Heart left ventricle (tissue), 16 donors: Measurements from ENCODE around the gene SNAPC2. TPM values are rescaled to one million over a fixed set of nuclear protein-coding genes. Genes with fewer than 3 reads are reported as not detected.
A peak's percentile ranks its signal among the peaks of the same experiment; 100 is the strongest.

Source experiments
- ATAC-seq, 4 donors: fragments of 200-7000 bp; cut with Tn5 transposase; one replicate each; pipeline ENCODE4 v1.9.1; 2020 to 2022; ENCODE audit warnings: moderate library complexity in 4 of 4, mild to moderate bottlenecking in 3 of 4, moderate number of reproducible peaks in 1 of 4
- DNase-seq, 5 donors: peaks; one replicate each; pipeline ENCODE4 v3.0.0-alpha.2; 2020
- H3K27ac ChIP-seq, 12 donors: fragments of 200-600 bp; sonication (generic) in 4 of 12; one replicate each; pipeline versions ENCODE4 v1.5.0 to v1.8.0; 2016 to 2022; ENCODE audit warnings: mild to moderate bottlenecking in 2 of 12
- H3K27me3 ChIP-seq, 9 donors: fragments of 200-600 bp; sonication (generic) in 2 of 9; one replicate each; pipeline versions ENCODE4 v1.5.1 to v1.8.0; 2016 to 2022; ENCODE audit warnings: mild to moderate bottlenecking in 3 of 9
- H3K36me3 ChIP-seq, 9 donors: fragments of 200-600 bp; sonication (generic) in 2 of 9; one replicate each; pipeline versions ENCODE4 v1.5.0 to v1.8.0; 2018 to 2022; ENCODE audit warnings: mild to moderate bottlenecking in 2 of 9
- H3K4me1 ChIP-seq, 12 donors: fragments of 200-600 bp; sonication (generic) in 4 of 12; one replicate each; pipeline versions ENCODE4 v1.5.0 to v1.8.0; 2016 to 2022; ENCODE audit warnings: mild to moderate bottlenecking in 3 of 12
- H3K4me3 ChIP-seq, 12 donors: fragments of 200-600 bp; sonication (generic) in 4 of 12; one replicate each; pipeline versions ENCODE4 v1.5.0 to v1.8.0; 2017 to 2022; ENCODE audit warnings: mild to moderate bottlenecking in 9 of 12, moderate library complexity in 4 of 12
- H3K9me3 ChIP-seq, 12 donors: fragments of 200-600 bp; sonication (generic) in 4 of 12; one replicate each; pipeline versions ENCODE4 v1.5.0 to v1.8.0; 2016 to 2022; ENCODE audit warnings: mild to moderate bottlenecking in 1 of 12
- CTCF ChIP-seq, 12 donors: fragments of 200-600 bp; sonication (generic) in 4 of 12; IDR thresholded peaks; one replicate each; pipeline versions ENCODE4 v1.5.0 to v1.8.0; 2018 to 2022; ENCODE audit warnings: antibody characterized with exemption in 12 of 12, mild to moderate bottlenecking in 5 of 12
- POLR2A ChIP-seq, 2 donors: fragments of 450-650 bp; IDR thresholded peaks; one replicate each; pipeline ENCODE4 v1.6.1; 2017; ENCODE audit warnings: antibody characterized with exemption in 2 of 2, mild to moderate bottlenecking in 2 of 2, moderate library complexity in 2 of 2
- WGBS, 4 donors: extraction: QIAGEN DNeasy Blood & Tissue Kit in 2 of 4; methylation state at CpG; one replicate each; pipeline versions ENCODE4 v1.1.5 to v1.1.7; 2013 to 2018; 5-methylcytosine and 5-hydroxymethylcytosine counted together
- intact Hi-C, 10 donors: fragments of 100-400 bp; cut with DNase I; formaldehyde crosslinking; loops; one replicate each; pipeline versions ENCODE4 v1.11.1 to v1.14.2; 2022
- polyA plus RNA-seq, 2 donors: library from polyadenylated mRNA; stranded (reverse); fragments of 200-250 nt; gene quantifications; one replicate each; pipeline ENCODE4 v1.2.3, GENCODE V29; 2013
- total RNA-seq, 9 donors: library from RNA; depleted of rRNA in 2 of 9; stranded (reverse); fragments of >200 nt in 2 of 9; fragmentation: NEBNext Ultra II Directional in 3 of 9; extraction: Animal tissue kit (Norgen Biotek cat#: 25700) in 3 of 9; gene quantifications; one replicate each; pipeline versions ENCODE4 v1.1.0 to v1.2.4, GENCODE V29; 2016 to 2023
- donor health status: ischemic (EF 13 %, LVEDD 7.1; RV severe dilation, severe dysfunction).
- donor health status: healthy with polysubstance abuse.
- donor health status: DM: no; HTN: yes; CAD: no.
- donor health status: DM: no; HTN: no; CAD: no.
- donor health status: ischemic (EF 25% LVEDD 6.9; RV normal size, moderate dysfunction).
- donor health status: ischemic (EF 25% LVEDD 5.7; RV mildly dilated, moderate dysfunction).
- donor health status: healthy.
- donor health status: DM: yes; HTN: yes; CAD: no.
- donor health status: ischemic (EF 35%, LVEDD 5.7; RV mildly dilated, moderate dysfunction).
- donor health status: nonischemic (EF 11% LVEDD 7.7; RV severe dilation, severe dysfunction).
- donor health status: DM: yes; HTN: yes; CAD: no.
- donor health status: PGD.
- donor health status: ischemic (EF 29% LVEDD 5.4; RV normal size, mild dysfunction).
- donor health status: nonischemic (EF 23%, LVEDD 6.1; RV moderate dilation, normal function).

The SNAPC2 gene
- total and polyA plus RNA-seq, 11 donors = 6.8 to 28.9 (median 10.4) TPM

- Histone ChIP-seq H3K9me3 (no peaks in the 10 kb centered on the region), H3K36me3 (peaks cover 0 to 27% (median 23%) of the 10 kb centered on the region in 9 donors), H3K27ac (peak within 1 kb of the TSS; percentile 83 to 99 (median 94)), H3K4me1 (peaks cover 0 to 25% (median 15%) of the 10 kb centered on the region in 12 donors), H3K4me3 (peak within 1 kb of the TSS; percentile 52 to 100 (median 86)), H3K27me3 (no peaks in the 10 kb centered on the region)
- intact Hi-C loops = loop anchor here (1.0 to 10.0 kb wide), 12 partner anchors 40 to 310 kb away; partner anchors contain the start of genes ELAVL1 (in 1 of the 10) and MAP2K7 (in 1 of the 10)
- ATAC-seq = peak; percentile 98 to 100 (median 99)
- TF ChIP-seq POLR2A (IDR thresholded peaks at IDR 0.05) = peak in 1 of 2 donors; percentile 85
- TF ChIP-seq CTCF (IDR thresholded peaks at IDR 0.05) = peak in 1 of 12 donors; percentile 8
- peak; percentile 99 to 100 (median 100) for DNase-seq
- 0% methylated on average over 41 to 56 of the region's 56 CpGs for WGBS, 4 donors
These were observed 23.5 kb downstream of the SNAPC2 start, which contains the start of gene TIMM44 for GRCh38 chr19:7943444-7944176. TIMM44 (minus strand) TSS chr19:7943666; CDS start chr19:7943651, 15 bp downstream.

GRCh38 chr19:7944177-7944761 lies 24.1 kb downstream of the SNAPC2 start:
- intact Hi-C loops = loop anchor here (1.0 to 10.0 kb wide), 10 partner anchors 57 to 309 kb away; no protein-coding TSS in a partner anchor
- no peaks in the 10 kb centered on the region for H3K9me3 ChIP-seq
- 27 to 32% (median 29%) methylated on average over 17 to 18 of the region's 18 CpGs for WGBS, 4 donors
- TF ChIP-seq POLR2A (IDR thresholded peaks at IDR 0.05) (no peak), CTCF (IDR thresholded peaks at IDR 0.05) (peak; percentile 78 to 95 (median 88))
- peak; percentile 45 to 70 (median 65) for ATAC-seq
- peaks cover 0 to 25% (median 15%) of the 10 kb centered on the region in 12 donors for H3K4me1 ChIP-seq
- peaks cover 0 to 22% (median 17%) of the 10 kb centered on the region in 9 donors for H3K36me3 ChIP-seq
- peak overlapping the region; percentile 26 to 100 (median 80) for H3K4me3 ChIP-seq
- peak; percentile 84 to 92 (median 88) for DNase-seq
- peak overlapping the region in 11 of 12 donors; percentile 78 to 99 (median 94) for H3K27ac ChIP-seq
- H3K27me3 ChIP-seq = no peaks in the 10 kb centered on the region

GRCh38 chr19:7947939-7948338 lies 27.8 kb downstream of the SNAPC2 start:
- H3K27me3 ChIP-seq = no peaks in the 10 kb centered on the region
- H3K36me3 ChIP-seq = no peaks in the 10 kb centered on the region
- WGBS, 4 donors = 91 to 100% (median 96%) methylated on average over 4 of the region's 4 CpGs
- intact Hi-C loops = loop anchor here in 5 of 10 donors (5.0 to 10.0 kb wide), 2 partner anchors 207 to 309 kb away; no protein-coding TSS in a partner anchor
- H3K4me3 ChIP-seq = no peak overlapping the region
- no peak overlapping the region for H3K27ac ChIP-seq
- peaks cover 0 to 13% (median 8%) of the 10 kb centered on the region in 12 donors for H3K4me1 ChIP-seq
- no peaks in the 10 kb centered on the region for H3K9me3 ChIP-seq
- TF ChIP-seq CTCF (IDR thresholded peaks at IDR 0.05) = no peak
- no peak for TF ChIP-seq POLR2A (IDR thresholded peaks at IDR 0.05)
- peak in 1 of 5 donors; percentile 20 for DNase-seq
- ATAC-seq = no peak

- H3K9me3 ChIP-seq = no peaks in the 10 kb centered on the region
- H3K27me3 ChIP-seq = no peaks in the 10 kb centered on the region
- DNase-seq (peak in 1 of 5 donors; percentile 20), ATAC-seq (no peak)
- H3K4me1 ChIP-seq = peaks cover 0 to 12% (median 5%) of the 10 kb centered on the region in 12 donors
- H3K36me3 ChIP-seq = peaks cover 0 to 6% (median 0%) of the 10 kb centered on the region in 9 donors
- no peak for TF ChIP-seq CTCF (IDR thresholded peaks at IDR 0.05)
- TF ChIP-seq POLR2A (IDR thresholded peaks at IDR 0.05) = no peak
- H3K4me3 ChIP-seq = no peak overlapping the region
- intact Hi-C loops = loop anchor here in 1 of 10 donors (5.0 kb wide), 1 partner anchor 34 kb away; no protein-coding TSS in a partner anchor
- WGBS, 4 donors = 19 to 26% (median 23%) methylated on average over 3 of the region's 3 CpGs
- H3K27ac ChIP-seq = no peak overlapping the region
These were observed 32.9 kb downstream of the SNAPC2 start for GRCh38 chr19:7953060-7953459.
